SH-SY5Y (cell line): ENCODE results near the gene CHCHD3.

Experiments
- GATA2 ChIP-seq: IDR thresholded peaks from 2 replicates; pipeline ENCODE4 v1.6.1; 2011; ENCODE audit warnings: mild to moderate bottlenecking, low read depth, low read length
- GATA3 ChIP-seq: IDR thresholded peaks from 2 replicates; pipeline ENCODE4 v1.6.1; 2011; ENCODE audit warnings: low read depth, mild to moderate bottlenecking, low read length, moderate library complexity

GRCh38 chr7:132869166-132869861 is 212.6 kb downstream of the CHCHD3 start:
- no peak for TF ChIP-seq GATA2
- TF ChIP-seq GATA3: no peak
